ENCODE data around the gene ABCC8.

Gene ABCC8

GRCh38 chr11:17385492-17385891 lies 91.2 kb downstream of the ABCC8 start:
- DNase-seq, result no peak

- DNase-seq, result no peak
These were observed 92.6 kb downstream of the ABCC8 start for GRCh38 chr11:17384002-17384511.

- no peak for DNase-seq
These were observed 93.2 kb downstream of the ABCC8 start for GRCh38 chr11:17383461-17383860.

- DNase-seq, result no peak
These were observed 94.5 kb downstream of the ABCC8 start for GRCh38 chr11:17382046-17382728.

GRCh38 chr11:17381156-17381555 lies 95.5 kb downstream of the ABCC8 start:
- no peak for DNase-seq

GRCh38 chr11:17379383-17380180 lies 97.1 kb downstream of the ABCC8 start:
- no peak for DNase-seq

GRCh38 chr11:17378655-17379054 lies 98.0 kb downstream of the ABCC8 start:
- DNase-seq, result no peak

GRCh38 chr11:17376493-17376892 lies 100.2 kb downstream of the ABCC8 start:
- DNase-seq, result no peak

- no peak for DNase-seq
These were observed 101.1 kb downstream of the ABCC8 start for GRCh38 chr11:17375547-17375946.

- DNase-seq, result no peak
These were observed 105.0 kb downstream of the ABCC8 start for GRCh38 chr11:17371614-17372013.

GRCh38 chr11:17369684-17370243 lies 106.9 kb downstream of the ABCC8 start:
- no peak for DNase-seq

GRCh38 chr11:17369094-17369493 lies 107.6 kb downstream of the ABCC8 start:
- no peak for DNase-seq

- no peak for DNase-seq
These were observed 108.1 kb downstream of the ABCC8 start for GRCh38 chr11:17368551-17368950.

- DNase-seq, result no peak
These were observed 110.2 kb downstream of the ABCC8 start for GRCh38 chr11:17366495-17366894.

- DNase-seq, result no peak
These were observed 122.0 kb downstream of the ABCC8 start for GRCh38 chr11:17354601-17354991.

- no peak for DNase-seq
These were observed 122.6 kb downstream of the ABCC8 start for GRCh38 chr11:17353821-17354600.

- DNase-seq, result peak; percentile 40
These were observed 123.5 kb downstream of the ABCC8 start for GRCh38 chr11:17352950-17353820.

- DNase-seq, result peak; percentile 66
These were observed 125.0 kb downstream of the ABCC8 start, which contains the start of gene NCR3LG1 for GRCh38 chr11:17351510-17352176. Gene NCR3LG1 (plus strand): TSS chr11:17351800. CDS start chr11:17351970, 170 bp downstream.

- no peak for DNase-seq
These were observed 125.5 kb downstream of the ABCC8 start for GRCh38 chr11:17351172-17351509.

GRCh38 chr11:17350455-17351171 lies 126.0 kb downstream of the ABCC8 start:
- no peak for DNase-seq

GRCh38 chr11:17347676-17348075 lies 129.0 kb downstream of the ABCC8 start:
- no peak for DNase-seq
